Measurements from ENCODE around the gene KCNG1. TPM values are rescaled to one million over a fixed set of nuclear protein-coding genes. Genes with fewer than 3 reads are reported as not detected.

Gene KCNG1
- total and polyA plus RNA-seq, 11 donors: 0.10 to 0.64 (median 0.38) TPM; not detected in 2

- ATAC-seq (peak; percentile 83 to 91 (median 86)), DNase-seq (peak; percentile 89 to 92 (median 92))
- no peaks in the 10 kb centered on the region for H3K27me3 ChIP-seq
- peaks cover 5 to 58% (median 45%) of the 10 kb centered on the region in 12 donors for H3K4me1 ChIP-seq
- intact Hi-C loops (cut with DNase I): loop anchor here in 4 of 10 donors (1.0 to 5.0 kb wide), 3 partner anchors 27 to 166 kb away; partner anchors contain the start of gene ADNP (in 3 of the 4)
- peaks cover 0 to 41% (median 32%) of the 10 kb centered on the region in 9 donors for H3K36me3 ChIP-seq
- peak within 1 kb of the TSS; percentile 86 to 98 (median 92) for H3K27ac ChIP-seq
- H3K4me3 ChIP-seq: peak within 1 kb of the TSS; percentile 70 to 97 (median 92)
- TF ChIP-seq POLR2A (IDR thresholded peaks at IDR 0.05) (peak in 1 of 2 donors; percentile 69), CTCF (IDR thresholded peaks at IDR 0.05) (no peak)
- peaks cover 0 to 7% (median 0%) of the 10 kb centered on the region in 12 donors for H3K9me3 ChIP-seq
- 0 to 1% (median 0%) methylated on average over 34 to 52 of the region's 52 CpGs for WGBS, 4 donors
Measured at GRCh38 chr20:50957798-50958614, 64.9 kb downstream of the KCNG1 start, which contains the start of gene DPM1. DPM1 (minus strand) TSS chr20:50958532; CDS start chr20:50958523, 9 bp downstream.

GRCh38 chr20:50957276-50957675, 65.6 kb downstream of the KCNG1 start:
- peak overlapping the region in 10 of 12 donors; percentile 86 to 98 (median 93) for H3K27ac ChIP-seq
- H3K27me3 ChIP-seq: no peaks in the 10 kb centered on the region
- DNase-seq (no peak), ATAC-seq (peak in 3 of 4 donors; percentile 14 to 61 (median 38))
- TF ChIP-seq POLR2A (IDR thresholded peaks at IDR 0.05) (no peak), CTCF (IDR thresholded peaks at IDR 0.05) (no peak)
- peaks cover 0 to 5% (median 0%) of the 10 kb centered on the region in 12 donors for H3K9me3 ChIP-seq
- 13 to 17% (median 15%) methylated on average over 7 of the region's 7 CpGs for WGBS, 4 donors
- peaks cover 5 to 58% (median 45%) of the 10 kb centered on the region in 12 donors for H3K4me1 ChIP-seq
- intact Hi-C loops (cut with DNase I): loop anchor here in 1 of 10 donors (5.0 kb wide), 1 partner anchor 165 kb away; no protein-coding TSS in a partner anchor
- H3K4me3 ChIP-seq: peak overlapping the region; percentile 70 to 97 (median 92)
- peaks cover 0 to 46% (median 39%) of the 10 kb centered on the region in 9 donors for H3K36me3 ChIP-seq

- peaks cover 0 to 67% (median 64%) of the 10 kb centered on the region in 9 donors for H3K36me3 ChIP-seq
- intact Hi-C loops (cut with DNase I): no loop called here
- H3K9me3 ChIP-seq: no peaks in the 10 kb centered on the region
- TF ChIP-seq POLR2A (IDR thresholded peaks at IDR 0.05) (no peak), CTCF (IDR thresholded peaks at IDR 0.05) (no peak)
- ATAC-seq (no peak), DNase-seq (no peak)
- H3K27ac ChIP-seq: no peak overlapping the region
- no peak overlapping the region for H3K4me3 ChIP-seq
- peaks cover 3 to 36% (median 27%) of the 10 kb centered on the region in 12 donors for H3K4me1 ChIP-seq
- H3K27me3 ChIP-seq: no peaks in the 10 kb centered on the region
Measured at GRCh38 chr20:50953821-50954220, 69.1 kb downstream of the KCNG1 start.

Other genes with a start within 250 kb of the KCNG1 start
- gene BCAS4, start 228.0 kb downstream of the KCNG1 start, total RNA-seq: 1 to 10 TPM; 1.7 to 5.1 (median 2.1) TPM
- gene BCAS4, start 228.0 kb downstream of the KCNG1 start, polyA plus RNA-seq: 1 to 10 TPM in 1 of 2 donors, under 1 TPM in 1; 0.78 to 1.8 TPM
- gene ADNP, start 91.7 kb downstream of the KCNG1 start, total RNA-seq: 10 to 100 TPM; 27.5 to 50.6 (median 33.3) TPM
- 10 to 100 TPM; 18.1 to 21.4 TPM for gene ADNP, start 91.7 kb downstream of the KCNG1 start, polyA plus RNA-seq
- gene DPM1, start 64.6 kb downstream of the KCNG1 start, total RNA-seq: 10 to 100 TPM; 32.5 to 53.1 (median 49.5) TPM
- 10 to 100 TPM; 32.5 to 58.2 TPM for gene DPM1, start 64.6 kb downstream of the KCNG1 start, polyA plus RNA-seq
- gene MOCS3, start 64.3 kb downstream of the KCNG1 start, total RNA-seq: 1 to 10 TPM; 2.6 to 3.9 (median 2.8) TPM
- gene MOCS3, start 64.3 kb downstream of the KCNG1 start, polyA plus RNA-seq: 1 to 10 TPM; 1.2 to 2.7 TPM

Measured in heart left ventricle (tissue), 16 donors.